Stimulated activated CD8-positive, alpha-beta memory T cell treated with anti-CD3 and anti-CD28 coated beads, Interleukin-7, amount 100 ng/mL, for 1 hour (primary cell): ENCODE data around the gene IQCB1.
"Not testable (repeated sequence)": the region's sequence is repeated elsewhere in the genome, so short reads cannot be mapped to it uniquely, and the experiment has no call there.

Experiments used
- DNase-seq, 2 donors: peaks; one replicate each; pipeline ENCODE4 v3.0.0-alpha.2; 2020; ENCODE audit warnings: low read depth in 2 of 2

IQCB1 gene

GRCh38 chr3:121809249-121809648, 25.6 kb downstream of the IQCB1 start:
- no peak for DNase-seq

- no peak for DNase-seq
These were observed 31.0 kb downstream of the IQCB1 start for GRCh38 chr3:121803771-121804320.

- no peak for DNase-seq
These were observed 34.0 kb downstream of the IQCB1 start for GRCh38 chr3:121800906-121801305.

GRCh38 chr3:121796970-121797369, 37.9 kb downstream of the IQCB1 start:
- no peak for DNase-seq

- no peak for DNase-seq
These were observed 40.4 kb downstream of the IQCB1 start for GRCh38 chr3:121794264-121794983.

- DNase-seq, result no peak
These were observed 41.8 kb downstream of the IQCB1 start for GRCh38 chr3:121793078-121793477.

GRCh38 chr3:121786485-121786884, 48.4 kb downstream of the IQCB1 start:
- DNase-seq, result no peak

- not testable (repeated sequence) for DNase-seq
These were observed 52.1 kb downstream of the IQCB1 start for GRCh38 chr3:121782784-121783183.

GRCh38 chr3:121781611-121782010, 53.2 kb downstream of the IQCB1 start:
- DNase-seq, result no peak

GRCh38 chr3:121775095-121775494, 59.8 kb downstream of the IQCB1 start:
- not testable (repeated sequence) for DNase-seq

GRCh38 chr3:121769246-121769645, 65.6 kb downstream of the IQCB1 start:
- DNase-seq, result no peak

- no peak for DNase-seq
These were observed 66.4 kb downstream of the IQCB1 start for GRCh38 chr3:121768452-121768851.

GRCh38 chr3:121759541-121760202, 75.2 kb downstream of the IQCB1 start:
- DNase-seq, result no peak

GRCh38 chr3:121758727-121759450, 76.0 kb downstream of the IQCB1 start:
- DNase-seq, result no peak

- no peak for DNase-seq
These were observed 76.9 kb downstream of the IQCB1 start for GRCh38 chr3:121757812-121758545.

- no peak for DNase-seq
These were observed 77.6 kb downstream of the IQCB1 start for GRCh38 chr3:121757087-121757811.

- no peak for DNase-seq
These were observed 82.1 kb downstream of the IQCB1 start for GRCh38 chr3:121752772-121753171.

- no peak for DNase-seq
These were observed 82.6 kb downstream of the IQCB1 start for GRCh38 chr3:121752261-121752660.

- no peak for DNase-seq
These were observed 84.8 kb downstream of the IQCB1 start for GRCh38 chr3:121750087-121750415.

GRCh38 chr3:121749276-121750086, 85.4 kb downstream of the IQCB1 start, which contains the start of gene GOLGB1:
Gene GOLGB1 (minus strand): TSS chr3:121749741. CDS start chr3:121730971, 18,770 bp downstream.
- peak; percentile 82 to 83 for DNase-seq
